Ammon's horn (tissue), 1 donor: ENCODE data around the gene CDH13.

Experiments used
- DNase-seq: peaks from one replicate; pipeline ENCODE4 v3.0.0-alpha.2; 2016; ENCODE audit warnings: low spot score

The CDH13 gene

DNA sequence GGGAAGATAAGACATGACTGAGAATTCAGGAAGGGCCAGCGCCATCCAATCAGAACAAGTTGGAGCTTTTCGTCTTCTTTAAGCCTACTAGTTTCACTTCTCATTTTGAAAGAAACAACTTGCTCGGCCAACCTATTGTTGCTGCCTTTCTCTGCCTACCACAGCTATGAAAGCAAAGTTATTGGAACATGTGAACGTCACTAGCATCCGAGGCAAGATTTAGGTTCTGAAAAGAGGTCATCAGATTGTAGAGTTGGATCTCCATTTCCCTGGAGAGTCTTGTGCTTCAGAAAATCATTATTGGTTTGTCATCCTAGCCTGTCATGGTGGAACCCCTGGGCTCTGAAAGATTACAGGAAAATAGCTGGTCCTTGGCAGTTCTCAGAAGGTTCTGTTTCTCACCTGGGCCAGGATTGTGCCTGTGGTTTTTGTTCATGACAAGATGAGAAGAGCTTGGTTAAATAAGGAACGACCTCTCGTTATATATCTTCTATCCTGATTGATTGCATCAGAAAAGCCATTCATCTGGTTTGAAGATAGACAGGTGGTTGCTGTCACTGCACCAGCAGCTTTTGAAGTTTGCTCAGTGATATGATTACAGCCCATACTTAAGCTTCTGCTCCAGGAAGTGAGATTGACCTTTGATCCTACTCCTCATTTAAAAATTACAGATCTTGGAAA, 25.3 kb downstream of the CDH13 start:
- no peak for DNase-seq

DNA sequence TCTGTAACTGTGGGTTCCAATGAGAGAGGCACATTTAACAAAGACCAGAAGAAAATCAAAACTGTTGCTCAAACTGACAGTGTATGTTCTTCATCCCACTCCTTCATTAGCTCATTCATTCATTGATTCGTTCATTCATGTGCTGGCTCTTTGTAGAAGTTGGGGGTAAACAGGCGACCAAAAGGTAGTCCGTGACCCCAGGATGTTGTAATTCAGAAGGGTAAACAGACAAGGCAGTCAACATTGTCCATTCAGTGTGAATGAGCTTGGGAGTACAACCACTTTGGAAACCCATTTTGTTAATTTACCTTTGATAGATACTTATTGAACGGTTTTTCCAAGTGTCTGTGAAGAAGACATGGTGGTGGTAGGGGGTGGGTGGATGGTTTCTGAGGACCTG, 26.1 kb downstream of the CDH13 start:
- DNase-seq: no peak

DNA sequence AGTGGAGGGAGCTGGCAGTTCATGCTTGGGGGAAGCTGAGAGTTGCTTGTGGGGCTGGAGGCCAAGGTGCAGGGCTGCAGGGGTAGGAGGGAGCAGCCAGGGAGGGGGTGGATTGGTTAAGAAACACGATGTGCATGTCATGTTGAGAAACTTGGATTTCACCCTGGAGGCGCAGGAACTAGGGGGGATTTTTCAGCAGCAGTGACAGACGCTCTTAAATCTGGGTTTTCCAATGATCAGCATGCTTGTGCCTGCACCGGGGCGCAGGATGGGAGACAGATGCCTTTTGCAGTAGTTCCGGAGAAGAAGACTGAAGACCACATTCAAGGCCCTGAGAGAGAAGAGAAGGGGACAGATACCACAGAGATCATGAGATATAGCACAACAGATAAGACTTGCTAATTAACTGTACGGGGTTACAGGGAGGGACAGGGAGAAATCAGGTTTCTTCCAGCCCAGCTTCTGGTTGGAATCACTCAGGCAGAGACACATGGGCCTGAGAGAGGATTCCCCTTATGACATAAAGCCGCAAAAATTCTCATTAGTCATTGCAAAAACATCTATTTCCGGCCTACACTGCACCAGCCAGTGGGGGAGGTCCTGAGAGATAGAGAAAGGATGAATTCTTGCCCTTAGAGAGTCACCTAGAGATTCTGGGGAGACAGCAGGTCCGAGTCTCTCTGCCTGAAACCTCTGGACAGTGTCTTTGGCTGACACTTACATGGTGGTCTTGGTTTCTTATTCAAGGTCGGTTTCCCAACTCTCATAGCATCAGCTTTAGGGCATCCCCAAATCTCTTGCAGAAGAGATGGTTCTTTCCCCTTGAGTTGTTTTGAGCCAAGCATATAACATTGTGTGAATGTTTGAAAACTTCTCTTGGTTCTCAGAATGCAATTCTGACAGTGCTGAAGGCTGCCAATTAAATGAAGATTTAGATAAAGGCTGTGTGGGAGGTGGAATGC, 27.1 kb downstream of the CDH13 start:
- DNase-seq: no peak

DNA sequence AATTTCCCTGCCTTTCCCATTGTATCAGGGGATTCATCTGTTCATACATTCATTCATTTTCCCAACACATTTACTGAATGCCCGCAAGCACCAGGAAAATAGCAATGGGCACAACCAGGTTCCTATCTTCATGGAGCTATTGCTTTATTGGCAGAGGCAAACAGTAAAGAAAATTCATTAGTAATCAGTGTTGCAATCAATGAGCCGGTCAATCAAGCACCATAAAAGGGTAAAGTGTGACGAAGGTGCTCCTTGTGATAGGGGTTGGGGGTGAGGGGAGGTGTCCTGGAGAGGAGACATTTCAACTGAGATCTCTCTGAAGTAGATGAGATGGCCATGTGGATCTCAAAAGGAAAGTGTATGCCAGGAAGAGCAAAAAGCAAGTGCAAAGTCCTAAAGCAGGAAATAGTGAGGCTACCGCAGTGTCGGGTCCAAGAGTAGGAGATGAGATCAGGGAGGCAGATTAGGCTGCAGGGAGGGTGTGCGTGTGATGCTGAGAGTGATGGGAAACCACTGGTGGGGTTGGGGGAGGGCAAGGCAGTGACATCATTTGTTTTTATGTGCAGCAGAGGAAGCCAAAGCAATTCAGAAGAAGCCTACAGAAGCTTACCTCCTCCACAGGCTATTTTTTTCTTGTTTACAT, 28.4 kb downstream of the CDH13 start:
- no peak for DNase-seq

DNA sequence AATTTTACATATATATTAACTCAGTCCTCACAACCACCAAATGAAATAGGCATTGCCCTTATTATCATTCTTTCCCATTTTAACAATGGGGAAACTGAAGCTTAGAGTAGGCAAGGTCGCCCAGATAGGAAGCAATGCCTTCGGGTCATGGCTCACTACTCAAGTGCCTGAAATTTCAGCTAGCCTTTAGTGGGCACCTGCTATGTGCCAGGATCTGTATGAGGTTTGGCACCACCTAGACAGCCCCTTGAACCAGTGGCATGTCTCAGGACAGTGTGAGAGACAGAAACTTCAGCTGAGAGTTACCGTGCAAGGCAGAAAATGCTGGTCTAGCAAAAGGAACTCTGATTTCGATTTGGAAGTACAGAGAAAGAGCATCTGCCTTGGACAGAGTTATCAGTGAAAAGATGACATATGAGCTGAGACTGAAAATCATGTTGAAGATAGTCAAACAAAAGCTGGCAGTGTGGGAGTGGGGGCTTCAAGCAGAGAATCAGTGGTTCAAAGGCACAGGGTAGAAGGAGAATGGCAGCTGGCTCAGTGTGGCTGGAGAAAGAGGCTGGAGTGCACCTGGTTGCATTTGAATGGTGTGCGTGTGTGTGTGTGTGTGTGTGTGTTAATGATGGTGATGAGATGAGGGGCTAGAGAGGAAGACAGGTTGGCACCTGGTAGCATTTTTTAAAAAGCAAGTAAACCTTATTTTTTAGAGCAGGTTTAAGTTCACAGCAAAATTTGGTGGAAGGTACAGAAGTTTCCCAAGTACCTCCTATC, 29.1 kb downstream of the CDH13 start:
- no peak for DNase-seq

- DNase-seq: no peak
These were observed 30.5 kb downstream of the CDH13 start for GRCh38 chr16:82657239-82657638.

- DNase-seq: no peak
These were observed 31.0 kb downstream of the CDH13 start for GRCh38 chr16:82657786-82658185.

- DNase-seq: no peak
These were observed 32.0 kb downstream of the CDH13 start for GRCh38 chr16:82658796-82659195.

- no peak for DNase-seq
These were observed 33.4 kb downstream of the CDH13 start for GRCh38 chr16:82660075-82660645.

DNA sequence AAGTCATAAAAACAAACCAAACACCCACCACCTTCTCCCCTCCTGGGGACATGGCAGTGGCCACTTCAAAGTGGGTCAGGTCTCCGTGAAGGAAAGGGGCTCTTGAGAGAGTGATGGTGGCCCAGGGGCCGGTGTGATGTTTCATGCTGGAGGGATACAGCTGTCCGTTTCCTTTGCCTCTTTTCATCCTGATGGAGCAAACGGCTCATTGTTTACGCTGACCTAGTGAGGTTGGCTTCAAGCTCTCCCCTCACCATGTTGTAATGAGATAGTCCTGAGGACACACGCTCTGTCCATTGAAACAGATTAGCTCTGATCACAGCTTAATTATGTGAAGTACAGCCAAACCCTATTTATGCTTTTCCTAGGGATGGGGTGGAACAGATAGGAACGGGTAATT, 34.2 kb downstream of the CDH13 start:
- no peak for DNase-seq

DNA sequence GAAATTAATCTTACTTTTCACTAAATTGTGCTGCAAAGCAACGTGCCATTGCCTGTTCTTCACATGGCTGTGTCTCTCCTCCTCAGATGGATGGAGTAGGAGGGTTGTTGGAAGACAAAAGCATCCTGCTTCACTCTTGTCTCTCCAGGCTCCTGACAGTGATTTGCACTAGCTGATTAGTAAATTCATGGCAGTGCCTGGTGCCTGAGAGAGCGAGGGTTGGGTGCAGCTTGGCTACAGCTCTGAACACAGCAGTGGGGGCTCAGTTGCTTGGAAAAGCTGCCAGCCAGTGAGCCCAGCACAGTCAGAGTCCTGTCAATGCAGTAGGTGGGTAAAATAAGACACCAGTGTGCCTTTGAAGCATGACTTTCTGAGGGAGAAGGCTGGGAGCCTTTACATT, 37.4 kb downstream of the CDH13 start:
- DNase-seq: no peak

DNA sequence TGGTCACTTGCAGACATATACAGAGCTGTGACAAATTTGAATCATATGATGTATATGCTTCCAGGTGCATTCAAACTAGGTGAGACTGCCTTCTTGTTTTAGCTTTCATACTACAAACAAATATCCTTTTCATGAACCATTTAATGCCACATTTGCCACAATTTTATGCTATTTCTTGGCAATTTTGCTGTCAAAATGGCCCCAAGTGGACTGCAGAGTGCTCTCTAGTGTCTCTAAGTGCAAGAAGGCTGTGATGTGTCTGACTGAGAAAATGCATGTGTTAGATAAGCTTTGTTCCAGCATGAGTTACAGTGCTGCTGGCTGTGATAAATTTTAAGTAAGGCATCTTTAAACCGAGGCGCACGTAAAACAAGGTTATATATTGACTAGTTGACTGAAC, 38.3 kb downstream of the CDH13 start:
- no peak for DNase-seq

- DNase-seq: no peak
These were observed 40.7 kb downstream of the CDH13 start for GRCh38 chr16:82667437-82667836.

- no peak for DNase-seq
These were observed 41.3 kb downstream of the CDH13 start for GRCh38 chr16:82668094-82668493.

GRCh38 chr16:82671741-82672140, 45.0 kb downstream of the CDH13 start:
- no peak for DNase-seq

DNA sequence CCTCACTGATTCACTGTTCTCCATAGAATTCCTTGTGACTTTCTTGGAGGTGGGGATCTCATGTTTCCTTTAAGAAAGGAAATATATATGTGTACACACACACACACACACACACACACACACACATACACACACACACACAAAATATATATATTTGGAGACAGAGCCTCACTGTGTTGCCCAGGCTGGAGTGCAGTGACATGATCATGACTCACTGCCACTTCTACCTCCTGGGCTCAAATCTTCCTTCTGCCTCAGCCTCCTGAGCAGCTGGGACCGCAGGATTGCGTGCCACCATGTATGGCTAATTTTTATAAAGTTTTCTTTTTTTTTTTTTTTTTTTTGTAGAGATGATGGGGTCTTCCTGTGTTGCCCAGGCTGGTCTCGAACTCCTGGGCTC, 45.9 kb downstream of the CDH13 start:
- no peak for DNase-seq

- no peak for DNase-seq
These were observed 48.5 kb downstream of the CDH13 start for GRCh38 chr16:82675300-82675699.

DNA sequence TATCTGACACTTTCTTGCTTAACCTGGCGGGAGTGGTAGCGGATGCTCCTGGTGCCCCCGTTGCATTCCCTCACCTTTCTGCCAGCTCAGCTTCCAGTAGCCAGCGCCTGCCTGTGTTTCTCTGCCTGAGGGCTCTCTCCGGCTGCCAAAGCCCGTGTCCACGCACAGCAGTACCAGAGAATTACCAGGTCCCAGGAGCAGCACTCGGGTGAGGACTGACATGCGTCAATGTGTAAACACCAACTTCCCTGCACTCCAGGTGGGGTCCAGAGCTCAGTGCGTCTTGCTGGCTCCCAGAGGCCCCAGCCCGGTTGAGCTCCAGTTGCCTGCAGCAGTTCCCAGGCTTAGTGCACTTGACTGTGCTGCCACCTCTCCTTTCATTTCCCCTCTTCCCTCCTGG, 54.8 kb downstream of the CDH13 start:
- DNase-seq: no peak

DNA sequence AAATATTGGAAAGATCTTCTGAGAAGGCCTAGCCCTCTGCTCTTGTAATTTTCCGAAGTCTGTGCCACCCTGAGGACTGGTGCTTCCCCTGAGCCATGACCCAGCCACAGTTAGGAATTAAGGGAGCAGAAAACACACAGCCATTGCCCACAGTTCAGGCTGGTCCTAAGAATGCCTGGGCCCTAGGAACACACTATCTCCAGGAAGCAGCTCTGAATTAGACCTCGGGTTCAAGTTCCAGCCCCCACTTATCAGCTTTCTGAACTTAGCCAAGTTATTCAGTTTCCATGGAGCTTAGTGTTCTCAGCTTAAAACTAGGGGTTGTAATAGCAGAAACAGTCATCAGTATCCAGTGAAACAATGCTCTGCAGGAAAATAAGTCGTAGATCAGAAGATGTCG, 56.0 kb downstream of the CDH13 start:
- DNase-seq: peak; percentile 6

- DNase-seq: no peak
These were observed 57.5 kb downstream of the CDH13 start for GRCh38 chr16:82684256-82684655.

DNA sequence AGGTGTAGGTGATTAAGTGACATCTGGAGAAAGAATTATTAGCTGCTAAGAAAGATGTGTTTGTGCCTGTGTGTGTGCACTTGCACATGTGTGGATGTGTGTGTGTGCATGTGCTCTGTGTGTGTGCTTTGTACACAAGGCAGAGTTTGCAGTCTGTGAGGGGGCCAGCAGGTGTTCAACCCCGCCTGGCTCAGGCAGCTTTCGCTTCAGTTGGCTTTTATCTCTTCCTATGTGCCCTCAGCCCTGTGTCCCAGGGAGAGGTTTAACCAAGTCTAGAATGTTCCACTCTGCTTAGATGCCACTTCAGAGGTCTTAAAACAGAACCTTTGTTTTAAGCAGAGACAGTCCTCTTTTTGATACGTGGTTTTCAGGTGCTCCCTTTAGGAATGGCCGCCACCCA, 58.8 kb downstream of the CDH13 start:
- DNase-seq: no peak
